Left kidney (tissue), 2 donors: ENCODE measurements around the gene OLIG2. TPM values are rescaled to one million over a fixed set of nuclear protein-coding genes. Genes with fewer than 3 reads are reported as not detected.

Source experiments
- DNase-seq: peaks from one replicate; pipeline ENCODE4 v3.0.0-alpha.2; 2013
- polyA plus RNA-seq: library from polyadenylated mRNA; unstranded; fragments of 120-200 nt; gene quantifications from one replicate; pipeline ENCODE4 v1.2.1, GENCODE V29; 2013; ENCODE audit not compliant: insufficient read length

OLIG2 gene
- polyA plus RNA-seq, 1 donor: not detected

GRCh38 chr21:33019885-33020557 lies 5.7 kb upstream of the OLIG2 start:
- no peak for DNase-seq

DNA sequence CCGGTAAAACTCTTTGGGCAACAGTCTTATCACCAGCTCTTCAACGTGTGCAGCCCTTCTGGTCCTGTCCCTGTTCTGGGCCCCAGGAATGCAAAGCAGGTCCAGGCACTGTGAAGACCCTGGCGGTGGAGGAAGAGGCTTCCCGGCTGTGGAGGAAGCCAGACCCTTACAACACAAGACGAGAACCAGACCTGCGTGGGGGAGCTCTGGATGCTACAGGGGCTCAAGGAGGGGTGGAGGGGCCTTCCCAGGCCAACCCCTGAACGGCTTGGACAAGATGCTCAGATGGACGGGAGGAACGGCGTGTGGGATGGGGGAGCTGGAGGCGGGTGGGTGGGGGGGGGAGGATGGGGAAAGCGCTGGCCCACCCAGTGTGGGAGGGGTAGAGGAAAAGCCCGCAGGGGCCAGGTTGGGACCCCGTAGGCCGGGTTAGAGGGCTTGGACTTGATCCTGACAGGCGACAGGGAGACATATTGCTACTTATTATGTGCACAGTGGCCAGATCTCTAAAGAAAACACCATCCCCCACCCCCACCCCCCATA lies 5.1 kb upstream of the OLIG2 start:
- DNase-seq: no peak

DNA sequence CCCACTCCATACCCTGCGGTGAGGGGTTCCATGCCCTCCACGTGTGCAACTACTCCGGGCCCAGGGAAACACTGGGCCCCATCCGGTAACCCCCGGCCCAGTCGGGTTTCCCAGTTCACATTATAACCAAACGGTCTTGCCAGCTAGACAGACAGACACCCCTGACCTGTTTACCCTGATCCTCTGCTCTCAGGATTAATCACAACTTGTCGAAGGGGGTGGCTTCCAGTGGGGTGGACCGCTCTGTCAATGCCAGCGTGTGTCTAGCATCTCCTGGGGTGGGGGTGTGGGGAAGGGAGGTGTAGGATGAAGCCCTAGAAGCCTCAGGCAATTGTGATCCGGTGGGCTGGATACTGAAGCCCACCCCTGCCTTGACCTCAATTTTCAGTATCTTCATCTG lies 4.6 kb upstream of the OLIG2 start:
- DNase-seq: no peak

DNA sequence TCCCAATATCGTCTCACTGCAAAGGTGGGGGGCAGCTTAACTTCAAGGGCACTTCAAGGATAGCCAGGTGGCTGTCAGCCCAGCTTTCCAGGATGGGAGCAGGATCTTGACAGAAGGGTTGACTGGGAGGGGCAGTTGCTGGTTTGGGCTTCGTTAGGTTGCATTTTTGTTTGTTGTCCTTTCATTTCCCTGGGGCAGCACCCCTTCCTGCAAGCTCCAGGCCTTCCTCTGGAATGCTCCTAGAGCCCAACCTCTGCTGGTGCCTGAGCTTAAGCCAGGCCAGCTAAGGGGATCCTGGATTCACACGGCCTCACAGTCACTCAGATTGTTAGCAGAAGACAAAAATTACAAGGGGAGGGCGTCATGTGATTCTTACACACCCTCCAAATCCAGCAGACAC lies 4.1 kb upstream of the OLIG2 start:
- DNase-seq: no peak

GRCh38 chr21:33022489-33022827 lies 3.3 kb upstream of the OLIG2 start:
- DNase-seq: no peak

DNA sequence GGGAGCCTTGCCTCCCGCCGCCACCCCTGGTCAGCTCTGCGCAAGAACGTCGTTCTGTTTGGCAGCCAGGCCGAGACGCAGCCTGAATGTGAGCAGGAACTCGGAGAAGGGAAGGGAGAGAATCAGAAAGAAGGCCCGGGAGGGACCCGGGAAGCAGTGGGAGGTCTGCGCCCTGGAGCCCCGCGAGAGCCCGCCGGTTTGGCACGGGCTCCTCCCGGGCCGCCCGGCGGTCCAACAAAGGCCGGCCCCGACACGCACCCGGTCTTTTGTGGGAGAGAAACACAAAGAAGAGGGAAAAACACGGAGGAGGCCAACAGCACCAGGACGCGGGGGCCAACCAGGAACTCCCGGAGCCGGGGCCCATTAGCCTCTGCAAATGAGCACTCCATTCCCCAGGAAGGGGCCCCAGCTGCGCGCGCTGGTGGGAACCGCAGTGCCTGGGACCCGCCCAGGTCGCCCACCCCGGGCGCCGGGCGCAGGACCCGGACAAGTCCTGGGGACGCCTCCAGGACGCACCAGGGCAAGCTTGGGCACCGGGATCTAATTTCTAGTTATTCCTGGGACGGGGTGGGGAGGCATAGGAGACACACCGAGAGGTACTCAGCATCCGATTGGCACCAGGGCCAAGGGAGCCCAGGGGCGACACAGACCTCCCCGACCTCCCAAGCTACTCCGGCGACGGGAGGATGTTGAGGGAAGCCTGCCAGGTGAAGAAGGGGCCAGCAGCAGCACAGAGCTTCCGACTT lies 2.7 kb upstream of the OLIG2 start:
- DNase-seq: no peak

- no peak for DNase-seq
Observed at GRCh38 chr21:33023574-33024200, 2.0 kb upstream of the OLIG2 start.

GRCh38 chr21:33024201-33025103 lies 1.3 kb upstream of the OLIG2 start:
- DNase-seq: no peak

GRCh38 chr21:33025106-33025488 lies 638 bp upstream of the OLIG2 start:
- no peak for DNase-seq

DNA sequence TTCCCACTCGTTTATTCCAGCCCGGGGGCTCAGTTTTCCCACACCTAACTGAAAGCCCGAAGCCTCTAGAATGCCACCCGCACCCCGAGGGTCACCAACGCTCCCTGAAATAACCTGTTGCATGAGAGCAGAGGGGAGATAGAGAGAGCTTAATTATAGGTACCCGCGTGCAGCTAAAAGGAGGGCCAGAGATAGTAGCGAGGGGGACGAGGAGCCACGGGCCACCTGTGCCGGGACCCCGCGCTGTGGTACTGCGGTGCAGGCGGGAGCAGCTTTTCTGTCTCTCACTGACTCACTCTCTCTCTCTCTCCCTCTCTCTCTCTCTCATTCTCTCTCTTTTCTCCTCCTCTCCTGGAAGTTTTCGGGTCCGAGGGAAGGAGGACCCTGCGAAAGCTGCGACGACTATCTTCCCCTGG lies 716 bp downstream of the OLIG2 start:
- DNase-seq: no peak

DNA sequence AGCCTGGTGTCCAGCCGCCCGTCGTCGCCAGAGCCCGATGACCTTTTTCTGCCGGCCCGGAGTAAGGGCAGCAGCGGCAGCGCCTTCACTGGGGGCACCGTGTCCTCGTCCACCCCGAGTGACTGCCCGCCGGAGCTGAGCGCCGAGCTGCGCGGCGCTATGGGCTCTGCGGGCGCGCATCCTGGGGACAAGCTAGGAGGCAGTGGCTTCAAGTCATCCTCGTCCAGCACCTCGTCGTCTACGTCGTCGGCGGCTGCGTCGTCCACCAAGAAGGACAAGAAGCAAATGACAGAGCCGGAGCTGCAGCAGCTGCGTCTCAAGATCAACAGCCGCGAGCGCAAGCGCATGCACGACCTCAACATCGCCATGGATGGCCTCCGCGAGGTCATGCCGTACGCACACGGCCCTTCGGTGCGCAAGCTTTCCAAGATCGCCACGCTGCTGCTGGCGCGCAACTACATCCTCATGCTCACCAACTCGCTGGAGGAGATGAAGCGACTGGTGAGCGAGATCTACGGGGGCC lies 1.2 kb downstream of the OLIG2 start:
- no peak for DNase-seq

- DNase-seq: no peak
Observed at GRCh38 chr21:33027401-33028286, 1.9 kb downstream of the OLIG2 start.

DNA sequence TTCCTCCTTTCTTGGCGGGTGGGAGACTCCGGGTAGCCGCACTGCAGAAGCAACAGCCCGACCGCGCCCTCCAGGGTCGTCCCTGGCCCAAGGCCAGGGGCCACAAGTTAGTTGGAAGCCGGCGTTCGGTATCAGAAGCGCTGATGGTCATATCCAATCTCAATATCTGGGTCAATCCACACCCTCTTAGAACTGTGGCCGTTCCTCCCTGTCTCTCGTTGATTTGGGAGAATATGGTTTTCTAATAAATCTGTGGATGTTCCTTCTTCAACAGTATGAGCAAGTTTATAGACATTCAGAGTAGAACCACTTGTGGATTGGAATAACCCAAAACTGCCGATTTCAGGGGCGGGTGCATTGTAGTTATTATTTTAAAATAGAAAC lies 2.5 kb downstream of the OLIG2 start:
- no peak for DNase-seq

DNA sequence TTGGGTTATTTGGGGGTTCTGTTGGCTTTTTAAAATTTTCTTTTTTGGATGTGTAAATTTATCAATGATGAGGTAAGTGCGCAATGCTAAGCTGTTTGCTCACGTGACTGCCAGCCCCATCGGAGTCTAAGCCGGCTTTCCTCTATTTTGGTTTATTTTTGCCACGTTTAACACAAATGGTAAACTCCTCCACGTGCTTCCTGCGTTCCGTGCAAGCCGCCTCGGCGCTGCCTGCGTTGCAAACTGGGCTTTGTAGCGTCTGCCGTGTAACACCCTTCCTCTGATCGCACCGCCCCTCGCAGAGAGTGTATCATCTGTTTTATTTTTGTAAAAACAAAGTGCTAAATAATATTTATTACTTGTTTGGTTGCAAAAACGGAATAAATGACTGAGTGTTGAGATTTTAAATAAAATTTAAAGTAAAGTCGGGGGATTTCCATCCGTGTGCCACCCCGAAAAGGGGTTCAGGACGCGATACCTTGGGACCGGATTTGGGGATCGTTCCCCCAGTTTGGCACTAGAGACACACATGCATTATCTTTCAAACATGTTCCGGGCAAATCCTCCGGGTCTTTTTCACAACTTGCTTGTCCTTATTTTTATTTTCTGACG lies 3.1 kb downstream of the OLIG2 start:
- no peak for DNase-seq

GRCh38 chr21:33029385-33029921 lies 3.7 kb downstream of the OLIG2 start:
- no peak for DNase-seq

DNA sequence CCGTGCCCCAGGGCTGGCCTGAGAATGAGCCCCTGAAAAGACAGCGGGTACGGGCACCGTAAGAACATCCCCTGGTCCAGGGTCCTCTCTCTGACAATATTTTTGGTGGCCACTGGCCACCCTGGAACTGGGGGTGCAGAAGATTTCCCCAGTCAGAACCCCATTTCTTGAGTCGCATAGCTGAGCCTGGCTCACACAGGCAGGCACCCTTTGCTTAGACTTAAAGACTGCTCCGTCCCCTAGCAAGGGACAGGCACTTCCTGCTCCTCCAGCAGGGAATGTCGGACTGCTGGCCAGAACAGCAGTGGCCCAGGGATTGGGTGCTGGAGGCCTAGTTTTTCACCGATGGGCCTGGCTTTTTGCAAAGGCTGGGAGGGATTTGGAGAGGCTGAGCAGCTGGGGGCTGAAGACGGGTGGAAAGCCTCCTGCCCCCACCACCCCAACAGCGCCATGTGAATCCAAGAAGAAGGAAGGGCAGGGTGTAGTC lies 4.3 kb downstream of the OLIG2 start:
- no peak for DNase-seq

GRCh38 chr21:33030633-33031032 lies 4.9 kb downstream of the OLIG2 start:
- DNase-seq: no peak

GRCh38 chr21:33031152-33031911 lies 5.6 kb downstream of the OLIG2 start:
- DNase-seq: no peak

- no peak for DNase-seq
Observed at GRCh38 chr21:33032434-33033047, 6.8 kb downstream of the OLIG2 start.
